H7 (cell line): Measurements from ENCODE around the gene CD8B2. TPM values are rescaled to one million over a fixed set of nuclear protein-coding genes. Genes with fewer than 3 reads are reported as not detected.

Source experiments
- total RNA-seq: library from RNA; depleted of rRNA; stranded (reverse); fragments of >200 nt; shearing (Covaris generic); gene quantifications from 2 replicates; pipeline ENCODE4 v1.2.3, GENCODE V29; 2014; rRNA removed

The CD8B2 gene
- total RNA-seq, 1 experiment from 2014 or later, result not detected

Other genes with a start within 250 kb of the CD8B2 start
- gene RGPD3, start 19.0 kb upstream of the CD8B2 start, total RNA-seq, result 0.17 and 0.18 TPM in 2 replicates